ENCODE measurements around the gene HK3. TPM values are rescaled to one million over a fixed set of nuclear protein-coding genes. Genes with fewer than 3 reads are reported as not detected.

HK3 gene
- total and polyA plus RNA-seq, 2 of the 8 experiments (the other 6 are each of a cell fraction or from before 2014, with no cell fraction given), result not detected

- TF ChIP-seq MAX (IDR thresholded peaks at IDR 0.05), result no peak
- no peak for TF ChIP-seq JUND (IDR thresholded peaks at IDR 0.05; ENCODE audit: low read length)
- no peak for TF ChIP-seq EZH2 (IDR thresholded peaks at IDR 0.05; ENCODE audit: low read depth, low read length, severe bottlenecking)
- no peak for TF ChIP-seq MAFK (IDR thresholded peaks at IDR 0.05; ENCODE audit: low read depth, low read length)
Measured at GRCh38 chr5:176900780-176901204, 1.6 kb upstream of the HK3 start (continued).

Data from H1 (cell line).